IMR-90 (cell line): ENCODE data around the gene FTCDNL1. TPM values are rescaled to one million over a fixed set of nuclear protein-coding genes. Genes with fewer than 3 reads are reported as not detected.

Experiments used
- ATAC-seq: fragments of 200-7000 bp; cut with Tn5 transposase; 2 replicates; pipeline ENCODE4 v1.9.1; 2020; ENCODE audit warnings: low read depth, mild to moderate bottlenecking, moderate library complexity
- BruUV-seq: library from RNA; stranded (reverse); fragments of 400-500 nt; replicated peaks from 2 replicates; lab custom pipeline; 2021; lab: Mats Ljungman, UMichigan
- CTCF ChIA-PET: fragments of 300-600 bp; formaldehyde crosslinking; extraction: SDS; loops from one replicate; lab custom pipeline; 2021; ENCODE audit warnings: antibody characterized with exemption; lab: Yijun Ruan, JAX
- POLR2A ChIA-PET: fragments of 300-600 bp; sonication (Branson Sonifier 250); formaldehyde crosslinking; loops from one replicate; lab custom pipeline; 2022; ENCODE audit warnings: antibody characterized with exemption; ENCODE audit not compliant: unreplicated experiment; lab: Charles Lee
- DNase-seq: peaks from one replicate; pipeline ENCODE4 v3.0.0; 2013
- H2AFZ ChIP-seq: replicated peaks from 2 replicates; pipeline ENCODE3; 2013; ENCODE audit warnings: low read length, mild to moderate bottlenecking; ENCODE audit not compliant: poor library complexity
- H2AK5ac ChIP-seq: 2 replicates; pipeline ENCODE4 v1.6.1; 2013; ENCODE audit warnings: low read depth, low read length, inconsistent platforms
- H2AK9ac ChIP-seq: replicated peaks from 2 replicates; pipeline ENCODE3; 2013; ENCODE audit warnings: mild to moderate bottlenecking, low read depth, low read length, moderate library complexity; ENCODE audit not compliant: poor library complexity
- H2BK120ac ChIP-seq: 2 replicates; pipeline ENCODE4 v1.6.1; 2013; ENCODE audit warnings: low read depth, low read length, inconsistent platforms
- H2BK15ac ChIP-seq: 3 replicates; pipeline ENCODE4 v1.6.1; 2013; ENCODE audit warnings: low read depth, low read length, inconsistent platforms
- H2BK20ac ChIP-seq: 2 replicates; pipeline ENCODE4 v1.6.1; 2013; ENCODE audit warnings: low read depth, mild to moderate bottlenecking, inconsistent platforms, low read length, moderate library complexity
- H2BK5ac ChIP-seq: 2 replicates; pipeline ENCODE4 v1.6.1; 2013; ENCODE audit warnings: mild to moderate bottlenecking, low read depth, low read length, inconsistent platforms; ENCODE audit not compliant: poor library complexity, severe bottlenecking
- H3K14ac ChIP-seq: replicated peaks from 2 replicates; pipeline ENCODE4 v1.6.1; 2013; ENCODE audit warnings: low read depth, low read length, inconsistent platforms
- H3K18ac ChIP-seq: 2 replicates; pipeline ENCODE4 v1.6.1; 2013; ENCODE audit warnings: low read depth, low read length, control low read depth
- H3K23ac ChIP-seq: 2 replicates; pipeline ENCODE4 v1.6.1; 2013; ENCODE audit warnings: low read depth, low read length, inconsistent platforms
- H3K27ac ChIP-seq: 2 replicates; pipeline ENCODE4 v1.5.1; 2013; ENCODE audit warnings: mild to moderate bottlenecking, control low read depth, low read length; ENCODE audit not compliant: insufficient read depth
- H3K27me3 ChIP-seq: 2 replicates; pipeline ENCODE4 v1.6.1; 2013; ENCODE audit warnings: low read length; ENCODE audit not compliant: control insufficient read depth, insufficient read depth
- H3K36me3 ChIP-seq: 2 replicates; pipeline ENCODE4 v1.6.1; 2013; ENCODE audit warnings: low read length, mixed read lengths; ENCODE audit not compliant: control insufficient read depth, insufficient read depth
- H3K4ac ChIP-seq: 2 replicates; pipeline ENCODE4 v1.6.1; 2013; ENCODE audit warnings: low read depth, low read length, inconsistent platforms
- H3K4me1 ChIP-seq: 2 replicates; pipeline ENCODE4 v1.6.1; 2013; ENCODE audit warnings: low read length, mixed read lengths; ENCODE audit not compliant: control insufficient read depth, insufficient read depth
- H3K4me2 ChIP-seq: 2 replicates; pipeline ENCODE4 v1.6.1; 2013; ENCODE audit warnings: low read depth, mild to moderate bottlenecking, control low read depth, low read length, moderate library complexity
- H3K4me3 ChIP-seq: 2 replicates; pipeline ENCODE4 v1.5.1; 2013; ENCODE audit warnings: low read depth, mild to moderate bottlenecking, control low read depth, low read length, moderate library complexity; ENCODE audit not compliant: insufficient read depth
- H3K56ac ChIP-seq: 2 replicates; pipeline ENCODE4 v1.6.1; 2013; ENCODE audit warnings: low read length, inconsistent platforms; ENCODE audit not compliant: insufficient read depth; ENCODE audit errors: extremely low read depth
- H3K79me1 ChIP-seq, 2 experiments: 2 replicates each; pipeline ENCODE4 v1.6.1; 2013; ENCODE audit warnings: low read length in 2 of 2, inconsistent platforms in 1 of 2, low read depth in 1 of 2
- H3K9ac ChIP-seq: 2 replicates; pipeline ENCODE4 v1.6.1; 2013; ENCODE audit warnings: low read depth, low read length, control low read depth
- H3K9me1 ChIP-seq: 2 replicates; pipeline ENCODE4 v1.6.1; 2013; ENCODE audit warnings: low read length, inconsistent platforms; ENCODE audit not compliant: insufficient read depth
- H3K9me3 ChIP-seq: 2 replicates; pipeline ENCODE4 v1.6.1; 2013; ENCODE audit warnings: low read length; ENCODE audit not compliant: control insufficient read depth, insufficient read depth
- H4K20me1 ChIP-seq: 2 replicates; pipeline ENCODE4 v1.6.1; 2013; ENCODE audit warnings: low read length, inconsistent platforms; ENCODE audit not compliant: insufficient read depth
- H4K5ac ChIP-seq: 2 replicates; pipeline ENCODE4 v1.6.1; 2013; ENCODE audit warnings: mild to moderate bottlenecking, low read depth, low read length, control low read depth
- H4K8ac ChIP-seq, 2 experiments: 2 replicates each; pipeline ENCODE4 v1.6.1; 2013; ENCODE audit warnings: low read depth in 2 of 2, low read length in 2 of 2, control low read depth in 1 of 2, inconsistent platforms in 1 of 2
- H4K91ac ChIP-seq: 2 replicates; pipeline ENCODE4 v1.6.1; 2013; ENCODE audit warnings: low read depth, low read length, inconsistent platforms; ENCODE audit not compliant: insufficient read depth
- BHLHE40 ChIP-seq: fragments of 150-350 bp; IDR thresholded peaks from 2 replicates; pipeline ENCODE4 v1.6.1; 2016; ENCODE audit warnings: mild to moderate bottlenecking, low read depth, low read length
- CHD1 ChIP-seq: IDR thresholded peaks from 2 replicates; pipeline ENCODE4 v1.6.1; 2012; ENCODE audit warnings: low read depth, low read length, improper control_type of control experiment
- FOS ChIP-seq: fragments of 150-350 bp; IDR thresholded peaks from 2 replicates; pipeline ENCODE4 v1.6.1; 2016; ENCODE audit warnings: low read depth, low read length
- MAFK ChIP-seq: IDR thresholded peaks from 2 replicates; pipeline ENCODE4 v1.6.1; 2012; ENCODE audit warnings: low read depth, low read length, improper control_type of control experiment
- MXI1 ChIP-seq: IDR thresholded peaks from 2 replicates; pipeline ENCODE4 v1.6.1; 2012; ENCODE audit warnings: low read depth, mild to moderate bottlenecking, low read length, moderate library complexity, borderline replicate concordance
- NFE2L2 ChIP-seq: fragments of 150-350 bp; IDR thresholded peaks from 2 replicates; pipeline ENCODE4 v1.6.1; 2016; ENCODE audit warnings: low read depth, mild to moderate bottlenecking, low read length
- RCOR1 ChIP-seq: IDR thresholded peaks from 2 replicates; pipeline ENCODE4 v1.6.1; 2012; ENCODE audit warnings: mild to moderate bottlenecking, low read length, improper control_type of control experiment; ENCODE audit not compliant: insufficient replicate concordance
- RFX5 ChIP-seq: IDR thresholded peaks from 2 replicates; pipeline ENCODE4 v1.8.0; 2012; ENCODE audit warnings: low read depth, mild to moderate bottlenecking, low read length, moderate library complexity
- SMC3 ChIP-seq: fragments of 150-350 bp; IDR thresholded peaks from 2 replicates; pipeline ENCODE4 v1.6.1; 2016; ENCODE audit warnings: low read depth, mild to moderate bottlenecking, antibody characterized with exemption, low read length, moderate library complexity
- WGBS, 2 experiments: methylation state at CpG; one replicate each; pipeline versions ENCODE4 v1.1.5 to v1.1.7; 2013; ENCODE audit warnings: missing lambda C conversion rate in 2 of 2; ENCODE audit not compliant: insufficient read length in 1 of 2; ENCODE audit errors: extremely low coverage in 2 of 2; 5-methylcytosine and 5-hydroxymethylcytosine counted together
- dilution Hi-C: fragments of 300-500 bp; cut with HindIII; formaldehyde crosslinking; loops from one replicate; pipeline ENCODE4 v1.14.3; 2018; ENCODE audit warnings: low sequenced_read_pairs; ENCODE audit not compliant: unreplicated experiment
- in situ Hi-C: fragments of 300-500 bp; cut with MboI; formaldehyde crosslinking; loops from 3 replicates; pipeline ENCODE4 v1.14.3; 2019; ENCODE audit warnings: low sequenced_read_pairs, inconsistent platforms, mixed read lengths
- intact Hi-C: fragments of 100-400 bp; cut with micrococcal nuclease; formaldehyde crosslinking; loops from 2 replicates; pipeline ENCODE4 v1.10.0; 2022
- polyA plus RNA-seq, 3 experiments: library from polyadenylated mRNA; depleted of rRNA; stranded (reverse); fragments of >200 nt; gene quantifications; 2 replicates each; pipeline ENCODE4 v1.2.3, GENCODE V29; 2012; ENCODE audit warnings: low replicate concordance in 1 of 3
- total RNA-seq: library from RNA; depleted of rRNA; stranded (reverse); fragments of >200 nt; gene quantifications from 2 replicates; pipeline ENCODE4 v1.2.3, GENCODE V29; 2012

FTCDNL1 gene
- total and polyA plus RNA-seq, 2 of the 4 experiments (the other 2 are of a cell fraction) = 0.18 to 0.21 TPM

GRCh38 chr2:199744260-199744659 is 106.7 kb downstream of the FTCDNL1 start:
- Histone ChIP-seq H3K23ac (no peak overlapping the region), H2BK15ac (no peak overlapping the region), H3K36me3 (no peaks in the 10 kb centered on the region), H3K14ac (no peak overlapping the region), H3K9ac (no peak overlapping the region), H4K20me1 (no peaks in the 10 kb centered on the region), H2BK20ac (no peak overlapping the region), H2AK9ac (no peak overlapping the region), H3K9me1 (no peaks in the 10 kb centered on the region), H4K91ac (no peak overlapping the region), H3K9me3 (no peaks in the 10 kb centered on the region), H2AFZ (no peak overlapping the region), H3K56ac (no peak overlapping the region), H3K4me2 (no peak overlapping the region), H3K27ac (no peak overlapping the region), H3K4me3 (no peak overlapping the region), H4K5ac (no peak overlapping the region), H3K18ac (no peak overlapping the region), H4K8ac (no peak overlapping the region), H2BK120ac (no peak overlapping the region), H3K4me1 (no peaks in the 10 kb centered on the region; the same call in 1 of the 2 replicates), H2BK5ac (no peak overlapping the region), H3K4ac (no peak overlapping the region), H2AK5ac (no peak overlapping the region), H3K79me1 (no peaks in the 10 kb centered on the region), H3K27me3 (peaks cover 4% of the 10 kb centered on the region)
- ChIA-PET CTCF (no interaction called here), POLR2A (no interaction called here)
- ATAC-seq (no peak), DNase-seq (no peak)
- intact Hi-C loops (no loop called here), in situ Hi-C loops (loop anchor here (25.0 kb wide), 1 partner anchor 1432 kb away; no protein-coding TSS in a partner anchor), dilution Hi-C loops (no loop called here)
- TF ChIP-seq SMC3 (no peak), CHD1 (no peak), BHLHE40 (no peak), RFX5 (no peak), MXI1 (no peak), RCOR1 (no peak), MAFK (no peak), FOS (no peak), NFE2L2 (no peak)
- WGBS, 2 experiments = no CpG with 5 or more reads among the region's 5 CpGs
- BruUV-seq = no TSS peak
